IMR-90 (cell line): Measurements from ENCODE around the gene MICU1. TPM values are rescaled to one million over a fixed set of nuclear protein-coding genes. Genes with fewer than 3 reads are reported as not detected.

Experiments
- microRNA-seq, 2 experiments: library from miRNA; stranded (forward) in 1 of 2; unstranded in 1 of 2; fragments of 10-50 nt in 1 of 2; fragments of <30 nt in 1 of 2; gene quantifications in 1 of 2; microRNA quantifications in 1 of 2; one replicate each; pipeline versions ENCODE3 to v1.1.0; 2013 to 2020; ENCODE audit not compliant: insufficient read depth in 1 of 2, insufficient read length in 1 of 2, unreplicated experiment in 1 of 2
- polyA plus RNA-seq, 3 experiments: library from polyadenylated mRNA; depleted of rRNA; stranded (reverse); fragments of >200 nt; gene quantifications; 2 replicates each; pipeline ENCODE4 v1.2.3, GENCODE V29; 2012; ENCODE audit warnings: low replicate concordance in 1 of 3
- small RNA-seq, 5 experiments: library from RNA; depleted of rRNA; stranded (forward); fragments of <200 nt; gene quantifications; one replicate each; pipeline ENCODE3, GENCODE V24; 2012
- total RNA-seq: library from RNA; depleted of rRNA; stranded (reverse); fragments of >200 nt; gene quantifications from 2 replicates; pipeline ENCODE4 v1.2.3, GENCODE V29; 2012; rRNA removed

The MICU1 gene
- total and polyA plus RNA-seq, 2 of the 4 experiments (the other 2 are of a cell fraction): 43.6 to 44.7 TPM

Small RNA genes lying within 50 kb of the gene (microRNA-seq; reads per million reads assigned to microRNA genes)
- gene AL513185.2 (ENCODE audit: insufficient read depth, insufficient read length): not detected
- not detected for gene HMGN2P34 (ENCODE audit: insufficient read depth, insufficient read length)
- gene RF00019 (ENCODE audit: insufficient read depth, insufficient read length): not detected
- not detected for gene RN7SL840P (ENCODE audit: insufficient read depth, insufficient read length)
- gene RNU6-805P (ENCODE audit: insufficient read depth, insufficient read length): not detected

Small RNA genes lying within 50 kb of the gene (small RNA-seq; reads per million reads assigned to genes)
- gene AL513185.2 (0 reads per million in 5 experiments), gene HMGN2P34 (0 reads per million in 5 experiments), gene RF00019 (0 reads per million in 5 experiments), gene RN7SL840P (0 reads per million in 5 experiments), gene RNU6-805P (0 to 0.15 (median 0) reads per million in 5 experiments)

Other genes with a start within 250 kb of the MICU1 start
- gene MCU, start 66.1 kb upstream of the MICU1 start, total RNA-seq: 36.2 and 39.7 TPM in 2 replicates
- 35.1 and 36.7 TPM in 2 replicates for gene MCU, start 66.1 kb upstream of the MICU1 start, polyA plus RNA-seq (2012; rRNA removed)